ENCODE data around the gene TMEM52B.

DNA sequence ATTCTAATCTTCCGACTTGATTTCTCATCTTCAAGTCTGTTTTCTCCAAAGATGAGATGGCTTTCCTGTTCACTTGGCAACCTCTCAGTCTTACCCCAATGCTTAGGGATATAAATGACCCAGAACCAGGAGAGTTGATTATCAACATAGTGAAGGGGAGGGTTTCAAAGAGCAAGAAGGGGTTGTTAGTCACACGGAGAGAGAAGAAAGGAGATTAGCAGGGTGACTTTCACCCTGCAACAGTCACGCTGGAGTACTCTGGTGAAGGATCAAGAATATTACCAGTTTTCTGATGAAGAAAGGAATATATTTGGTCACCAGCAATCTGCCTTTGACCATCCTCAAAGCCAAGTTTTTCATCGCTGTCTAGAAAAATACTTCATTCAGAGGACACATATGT is at the start of gene TMEM52B:
- TF ChIP-seq, protein P1, sequence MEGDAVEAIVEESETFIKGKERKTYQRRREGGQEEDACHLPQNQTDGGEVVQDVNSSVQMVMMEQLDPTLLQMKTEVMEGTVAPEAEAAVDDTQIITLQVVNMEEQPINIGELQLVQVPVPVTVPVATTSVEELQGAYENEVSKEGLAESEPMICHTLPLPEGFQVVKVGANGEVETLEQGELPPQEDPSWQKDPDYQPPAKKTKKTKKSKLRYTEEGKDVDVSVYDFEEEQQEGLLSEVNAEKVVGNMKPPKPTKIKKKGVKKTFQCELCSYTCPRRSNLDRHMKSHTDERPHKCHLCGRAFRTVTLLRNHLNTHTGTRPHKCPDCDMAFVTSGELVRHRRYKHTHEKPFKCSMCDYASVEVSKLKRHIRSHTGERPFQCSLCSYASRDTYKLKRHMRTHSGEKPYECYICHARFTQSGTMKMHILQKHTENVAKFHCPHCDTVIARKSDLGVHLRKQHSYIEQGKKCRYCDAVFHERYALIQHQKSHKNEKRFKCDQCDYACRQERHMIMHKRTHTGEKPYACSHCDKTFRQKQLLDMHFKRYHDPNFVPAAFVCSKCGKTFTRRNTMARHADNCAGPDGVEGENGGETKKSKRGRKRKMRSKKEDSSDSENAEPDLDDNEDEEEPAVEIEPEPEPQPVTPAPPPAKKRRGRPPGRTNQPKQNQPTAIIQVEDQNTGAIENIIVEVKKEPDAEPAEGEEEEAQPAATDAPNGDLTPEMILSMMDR (IDR thresholded peaks at IDR 0.05; ENCODE audit: low read length), result no peak
- TF ChIP-seq EZH2 (optimal IDR thresholded peaks at IDR 0.05; ENCODE audit: low read depth, low read length), result no peak

Data from MM.1S (cell line).